Prostate gland (tissue), 2 donors: ENCODE measurements around the gene BCOR. TPM values are rescaled to one million over a fixed set of nuclear protein-coding genes. Genes with fewer than 3 reads are reported as not detected.
A peak's percentile ranks its signal among the peaks of the same experiment; 100 is the strongest.

Experiments used
- DNase-seq: peaks from one replicate; pipeline ENCODE4 v3.0.0-alpha.2; 2019; ENCODE audit warnings: low spot score
- H3K27ac ChIP-seq, 2 donors: fragments of 200-600 bp; sonication (generic); 2 replicates each; pipeline ENCODE4 v1.5.1; 2017 to 2019
- H3K27me3 ChIP-seq: fragments of 200-600 bp; sonication (generic); replicated peaks from 2 replicates; pipeline ENCODE4 v1.5.1; 2019; ENCODE audit not compliant: insufficient read depth
- H3K36me3 ChIP-seq, 2 donors: fragments of 200-600 bp; sonication (generic); 1 replicate in 1 of 2; 2 replicates in 1 of 2; pipeline versions ENCODE4 v1.5.1 to v1.8.1; 2017 to 2019
- H3K4me1 ChIP-seq: fragments of 200-600 bp; sonication (generic); replicated peaks from 2 replicates; pipeline ENCODE4 v1.5.1; 2019
- H3K4me3 ChIP-seq, 2 donors: fragments of 200-600 bp; sonication (generic); 2 replicates each; pipeline ENCODE4 v1.5.1; 2017 to 2019
- H3K9me3 ChIP-seq: fragments of 200-600 bp; sonication (generic); 2 replicates; pipeline ENCODE4 v1.5.1; 2017
- POLR2A ChIP-seq: fragments of 450-650 bp; IDR thresholded peaks from one replicate; pipeline ENCODE4 v1.6.1; 2016; ENCODE audit warnings: antibody characterized with exemption, mild to moderate bottlenecking
- POLR2AphosphoS5 ChIP-seq: sonication (generic); formaldehyde crosslinking; IDR thresholded peaks from one replicate; pipeline ENCODE4 v1.6.1; 2017; ENCODE audit warnings: antibody characterized with exemption
- WGBS: methylation state at CpG from one replicate; pipeline ENCODE4 v1.1.5; 2018; 5-methylcytosine and 5-hydroxymethylcytosine counted together
- intact Hi-C: fragments of 100-400 bp; cut with DNase I; formaldehyde crosslinking; loops from one replicate; pipeline ENCODE4 v1.14.2; 2022
- total RNA-seq, 2 donors: library from RNA; depleted of rRNA; stranded (reverse); fragments of >200 nt; gene quantifications; one replicate each; pipeline ENCODE4 v1.1.0, GENCODE V29; 2016
- TF ChIP-seq, protein P1 (sequence below), 4 experiments: fragments of 200-600 bp in 2 of 4; fragments of 450-650 bp in 2 of 4; sonication (generic) in 2 of 4; IDR thresholded peaks; 1 replicate in 3 of 4; 2 replicates in 1 of 4; pipeline ENCODE4 v1.5.1; 2016 to 2019; ENCODE audit warnings: antibody characterized with exemption in 4 of 4, mild to moderate bottlenecking in 2 of 4, moderate library complexity in 2 of 4

BCOR gene
- total RNA-seq, 2 donors from 2014 or later = 56.2 to 70.8 TPM

DNA sequence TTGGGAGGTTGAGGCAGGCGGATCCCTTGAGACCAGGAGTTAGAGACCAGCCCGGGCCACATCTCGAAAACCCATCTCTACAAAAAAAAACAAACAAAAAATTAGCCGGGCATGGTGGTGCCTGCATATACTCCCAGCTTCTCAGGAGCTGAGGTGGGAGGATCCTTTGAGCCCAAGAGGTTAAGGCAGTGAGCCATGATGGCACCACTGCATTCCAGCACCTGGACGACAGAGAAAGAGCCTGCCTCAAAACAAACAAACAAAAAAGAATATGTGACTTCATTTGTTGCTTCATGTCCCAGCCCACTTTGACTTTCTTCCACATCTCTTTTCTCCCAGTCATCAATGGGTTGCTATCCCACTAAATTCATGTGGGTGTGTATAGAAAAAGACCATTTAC is 79.7 kb downstream of the BCOR start:
- intact Hi-C loops = loop anchor here (10.0 kb wide), 2 partner anchors 137 to 283 kb away; no protein-coding TSS in a partner anchor
- TF ChIP-seq POLR2A = no peak
- TF ChIP-seq, protein P1, sequence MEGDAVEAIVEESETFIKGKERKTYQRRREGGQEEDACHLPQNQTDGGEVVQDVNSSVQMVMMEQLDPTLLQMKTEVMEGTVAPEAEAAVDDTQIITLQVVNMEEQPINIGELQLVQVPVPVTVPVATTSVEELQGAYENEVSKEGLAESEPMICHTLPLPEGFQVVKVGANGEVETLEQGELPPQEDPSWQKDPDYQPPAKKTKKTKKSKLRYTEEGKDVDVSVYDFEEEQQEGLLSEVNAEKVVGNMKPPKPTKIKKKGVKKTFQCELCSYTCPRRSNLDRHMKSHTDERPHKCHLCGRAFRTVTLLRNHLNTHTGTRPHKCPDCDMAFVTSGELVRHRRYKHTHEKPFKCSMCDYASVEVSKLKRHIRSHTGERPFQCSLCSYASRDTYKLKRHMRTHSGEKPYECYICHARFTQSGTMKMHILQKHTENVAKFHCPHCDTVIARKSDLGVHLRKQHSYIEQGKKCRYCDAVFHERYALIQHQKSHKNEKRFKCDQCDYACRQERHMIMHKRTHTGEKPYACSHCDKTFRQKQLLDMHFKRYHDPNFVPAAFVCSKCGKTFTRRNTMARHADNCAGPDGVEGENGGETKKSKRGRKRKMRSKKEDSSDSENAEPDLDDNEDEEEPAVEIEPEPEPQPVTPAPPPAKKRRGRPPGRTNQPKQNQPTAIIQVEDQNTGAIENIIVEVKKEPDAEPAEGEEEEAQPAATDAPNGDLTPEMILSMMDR (IDR thresholded peaks at IDR 0.05) = no peak
- no peak for TF ChIP-seq POLR2AphosphoS5
- Histone ChIP-seq H3K4me3 (no peak overlapping the region), H3K4me1 (no peaks in the 10 kb centered on the region), H3K27me3 (no peaks in the 10 kb centered on the region), H3K36me3 (no peaks in the 10 kb centered on the region), H3K9me3 (no peaks in the 10 kb centered on the region), H3K27ac (no peak overlapping the region)
- WGBS = 54% methylated on average over 5 of the region's 5 CpGs
- DNase-seq = no peak

DNA sequence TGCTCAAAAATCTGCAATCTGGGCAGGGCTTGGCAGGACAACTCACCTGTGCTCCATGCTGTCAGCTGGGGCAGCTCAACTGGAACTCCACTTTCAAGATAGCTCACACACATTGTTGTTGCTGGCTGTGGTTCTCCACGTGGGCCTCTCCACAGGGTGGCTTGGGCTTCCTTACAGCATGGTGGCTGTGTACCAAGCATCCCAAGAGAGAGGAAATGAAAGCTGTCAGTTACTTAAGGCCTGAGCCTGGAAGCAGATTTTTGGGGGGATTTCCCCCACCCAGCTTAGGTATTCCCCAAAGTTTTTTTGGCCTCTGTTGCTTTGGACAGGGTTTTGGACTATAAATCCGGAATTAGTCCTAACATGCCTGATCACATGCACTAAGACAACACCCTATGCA is 81.0 kb downstream of the BCOR start:
- Histone ChIP-seq H3K4me3 (no peak overlapping the region), H3K9me3 (no peaks in the 10 kb centered on the region), H3K36me3 (no peaks in the 10 kb centered on the region), H3K27me3 (no peaks in the 10 kb centered on the region), H3K4me1 (no peaks in the 10 kb centered on the region), H3K27ac (no peak overlapping the region)
- 95% methylated on average over 2 of the region's 2 CpGs for WGBS
- no peak for TF ChIP-seq POLR2AphosphoS5
- no peak for TF ChIP-seq POLR2A
- TF ChIP-seq, protein P1 (IDR thresholded peaks at IDR 0.05) = no peak
- intact Hi-C loops = loop anchor here (10.0 kb wide), 2 partner anchors 138 to 282 kb away; no protein-coding TSS in a partner anchor
- no peak for DNase-seq

DNA sequence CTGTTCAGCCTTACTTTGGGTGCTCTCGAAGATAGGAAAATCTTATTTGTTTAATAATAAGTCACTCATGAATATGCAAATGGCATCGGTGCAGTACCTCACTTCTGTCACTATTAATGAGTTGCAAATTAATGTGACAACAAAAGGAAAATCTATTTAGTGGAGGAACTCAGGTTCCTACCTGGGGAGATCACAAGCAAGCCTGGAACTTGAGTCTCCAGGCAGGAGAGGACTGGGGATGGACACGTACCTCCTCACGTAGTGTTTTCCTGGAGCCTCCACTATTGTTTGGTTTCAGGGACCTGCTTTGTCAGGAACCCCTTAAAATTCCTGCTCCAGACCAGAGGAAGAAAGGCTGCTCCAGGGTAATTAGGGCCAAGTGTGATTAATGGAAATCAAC is 82.1 kb downstream of the BCOR start:
- intact Hi-C loops = loop anchor here (10.0 kb wide), 2 partner anchors 139 to 281 kb away; no protein-coding TSS in a partner anchor
- no peak for DNase-seq
- no peak overlapping the region for H3K27ac ChIP-seq
- no peaks in the 10 kb centered on the region for H3K4me1 ChIP-seq
- H3K4me3 ChIP-seq = no peak overlapping the region
- no peaks in the 10 kb centered on the region for H3K9me3 ChIP-seq
- TF ChIP-seq, protein P1 (IDR thresholded peaks at IDR 0.05) = no peak
- H3K36me3 ChIP-seq = no peaks in the 10 kb centered on the region
- WGBS = 79% methylated on average over 4 of the region's 4 CpGs
- H3K27me3 ChIP-seq = no peaks in the 10 kb centered on the region

DNA sequence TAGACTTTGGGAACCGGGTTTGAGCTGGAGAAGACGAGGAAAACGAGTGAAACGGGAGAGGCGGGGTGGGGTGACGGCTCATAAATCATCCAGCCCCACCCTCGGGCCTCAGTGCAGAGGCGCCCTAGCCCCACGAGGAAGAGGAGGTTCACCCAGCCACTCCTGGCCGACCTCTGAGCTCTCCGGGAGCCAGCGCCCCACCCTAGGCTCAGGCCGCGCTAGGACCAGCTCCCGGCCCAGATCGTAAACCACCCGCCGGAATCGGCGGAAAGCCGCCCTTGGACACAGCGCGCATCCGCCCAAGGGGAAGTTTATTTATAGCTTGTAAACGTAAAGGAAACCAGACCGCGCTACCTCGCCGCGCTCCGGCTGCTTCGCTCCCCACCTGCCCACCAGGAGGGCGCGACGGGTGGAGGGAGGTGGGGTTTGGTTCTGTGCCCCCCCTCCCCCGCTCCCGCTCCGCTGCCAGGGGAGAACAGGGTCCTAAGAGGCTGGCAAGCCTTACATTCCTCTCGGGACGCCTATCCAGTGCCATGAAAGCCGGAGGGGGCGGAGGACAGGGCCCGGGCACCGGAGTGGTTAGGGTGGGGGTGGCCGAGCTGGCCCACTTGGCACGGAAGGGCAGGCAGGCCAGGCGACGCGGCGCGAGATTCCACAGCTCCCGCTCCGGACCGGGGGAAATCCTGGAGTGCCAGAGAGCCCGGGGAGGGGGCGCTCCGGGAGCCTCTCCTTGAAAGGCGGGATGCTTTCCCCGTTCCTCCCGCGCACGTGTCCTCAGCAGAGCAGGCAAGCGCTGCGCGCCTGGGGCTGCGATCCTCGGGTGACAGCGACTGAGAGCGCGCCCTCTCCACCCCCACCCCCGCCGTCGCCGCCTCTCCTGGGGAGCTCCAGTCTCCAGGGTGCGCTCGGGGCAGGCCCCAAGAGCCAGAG is 84.2 kb downstream of the BCOR start:
- H3K36me3 ChIP-seq = no peaks in the 10 kb centered on the region
- peak overlapping the region; percentile 40 to 45 for H3K4me3 ChIP-seq
- no peaks in the 10 kb centered on the region for H3K9me3 ChIP-seq
- H3K4me1 ChIP-seq = no peaks in the 10 kb centered on the region
- TF ChIP-seq POLR2AphosphoS5 (peak; percentile 57), POLR2A (no peak)
- H3K27me3 ChIP-seq = no peaks in the 10 kb centered on the region
- peak; percentile 70 for DNase-seq
- intact Hi-C loops = loop anchor here (2.0 to 10.0 kb wide), 4 partner anchors 74 to 279 kb away; no protein-coding TSS in a partner anchor
- peak overlapping the region; percentile 87 to 90 for H3K27ac ChIP-seq
- 0% methylated on average over 36 of the region's 76 CpGs for WGBS

DNA sequence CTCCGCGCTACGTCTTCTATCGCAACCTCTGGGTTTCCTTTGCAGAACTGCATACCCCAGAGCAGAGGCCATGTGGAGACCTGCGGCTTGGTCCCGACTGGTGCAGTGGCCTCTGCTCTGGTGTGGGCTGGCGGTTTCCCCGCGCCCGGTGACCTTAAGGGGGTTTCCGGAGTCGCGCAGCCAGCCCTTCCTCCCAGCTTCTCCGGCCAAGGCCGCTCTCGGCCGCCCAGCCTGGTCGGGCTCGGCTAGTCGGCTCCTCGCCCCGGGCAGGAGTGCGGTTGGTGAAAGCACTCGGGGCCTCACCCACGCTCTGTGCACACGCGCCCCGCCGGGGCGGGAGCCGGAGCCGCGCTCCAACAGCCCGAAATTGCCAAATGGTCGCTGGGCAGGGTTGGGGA is 84.9 kb downstream of the BCOR start:
- intact Hi-C loops = loop anchor here (2.0 to 10.0 kb wide), 4 partner anchors 74 to 278 kb away; no protein-coding TSS in a partner anchor
- H3K27me3 ChIP-seq = no peaks in the 10 kb centered on the region
- no peaks in the 10 kb centered on the region for H3K4me1 ChIP-seq
- H3K9me3 ChIP-seq = no peaks in the 10 kb centered on the region
- DNase-seq = no peak
- no peaks in the 10 kb centered on the region for H3K36me3 ChIP-seq
- TF ChIP-seq, protein P1 (IDR thresholded peaks at IDR 0.05) = no peak
- TF ChIP-seq POLR2A (no peak), POLR2AphosphoS5 (no peak)
- WGBS = 0% methylated on average over 11 of the region's 35 CpGs
- H3K27ac ChIP-seq = peak overlapping the region; percentile 87 to 90
- peak overlapping the region; percentile 40 to 45 for H3K4me3 ChIP-seq
